KMS-11 (cell line): Measurements from ENCODE around the gene CNNM4.

Source experiments
- H2AFZ ChIP-seq: fragments of 200-600 bp; sonication (generic); 2 replicates; pipeline ENCODE4 v1.6.1; 2016; ENCODE audit warnings: antibody characterized with exemption, mixed run types, low read depth
- H3K27ac ChIP-seq: fragments of 200-600 bp; sonication (generic); 2 replicates; pipeline ENCODE4 v1.6.1; 2016; ENCODE audit warnings: mild to moderate bottlenecking, mixed run types
- H3K27me3 ChIP-seq: fragments of 200-600 bp; sonication (generic); 2 replicates; pipeline ENCODE4 v1.6.1; 2017; ENCODE audit warnings: mild to moderate bottlenecking, low read depth, mixed run types, moderate library complexity; ENCODE audit not compliant: insufficient read depth
- H3K36me3 ChIP-seq: fragments of 200-600 bp; sonication (generic); 2 replicates; pipeline ENCODE4 v1.6.1; 2017; ENCODE audit warnings: mild to moderate bottlenecking, mixed run types; ENCODE audit not compliant: insufficient read depth
- H3K4me1 ChIP-seq: fragments of 200-600 bp; sonication (generic); 2 replicates; pipeline ENCODE4 v1.6.1; 2016; ENCODE audit warnings: mild to moderate bottlenecking, low read depth, mixed run types; ENCODE audit not compliant: poor library complexity, severe bottlenecking
- H3K4me2 ChIP-seq: fragments of 200-600 bp; sonication (generic); 2 replicates; pipeline ENCODE4 v1.7.0; 2016; ENCODE audit warnings: mild to moderate bottlenecking, mixed run types
- H3K4me3 ChIP-seq: fragments of 200-600 bp; sonication (generic); IDR thresholded peaks from 2 replicates; pipeline ENCODE4 v1.6.1; 2017; ENCODE audit warnings: low read depth, low read length, mixed read lengths; ENCODE audit not compliant: insufficient read depth
- H3K79me2 ChIP-seq: fragments of 200-600 bp; sonication (generic); 2 replicates; pipeline ENCODE4 v1.6.1; 2016; ENCODE audit warnings: low read depth, mixed run types; ENCODE audit not compliant: insufficient read depth
- H3K9ac ChIP-seq: fragments of 200-600 bp; sonication (generic); 2 replicates; pipeline ENCODE4 v1.6.1; 2016; ENCODE audit warnings: mild to moderate bottlenecking, mixed run types
- H4K20me1 ChIP-seq: fragments of 200-600 bp; sonication (generic); 2 replicates; pipeline ENCODE4 v1.6.1; 2016; ENCODE audit warnings: mild to moderate bottlenecking, mixed run types; ENCODE audit not compliant: insufficient read depth
- TF ChIP-seq, protein P1 (sequence below): fragments of 200-600 bp; sonication (generic); conservative IDR thresholded peaks from 2 replicates; pipeline ENCODE4 v1.6.1; 2017; ENCODE audit warnings: low read depth, mild to moderate bottlenecking, antibody characterized with exemption, low read length, moderate library complexity, mixed read lengths

Gene CNNM4

DNA sequence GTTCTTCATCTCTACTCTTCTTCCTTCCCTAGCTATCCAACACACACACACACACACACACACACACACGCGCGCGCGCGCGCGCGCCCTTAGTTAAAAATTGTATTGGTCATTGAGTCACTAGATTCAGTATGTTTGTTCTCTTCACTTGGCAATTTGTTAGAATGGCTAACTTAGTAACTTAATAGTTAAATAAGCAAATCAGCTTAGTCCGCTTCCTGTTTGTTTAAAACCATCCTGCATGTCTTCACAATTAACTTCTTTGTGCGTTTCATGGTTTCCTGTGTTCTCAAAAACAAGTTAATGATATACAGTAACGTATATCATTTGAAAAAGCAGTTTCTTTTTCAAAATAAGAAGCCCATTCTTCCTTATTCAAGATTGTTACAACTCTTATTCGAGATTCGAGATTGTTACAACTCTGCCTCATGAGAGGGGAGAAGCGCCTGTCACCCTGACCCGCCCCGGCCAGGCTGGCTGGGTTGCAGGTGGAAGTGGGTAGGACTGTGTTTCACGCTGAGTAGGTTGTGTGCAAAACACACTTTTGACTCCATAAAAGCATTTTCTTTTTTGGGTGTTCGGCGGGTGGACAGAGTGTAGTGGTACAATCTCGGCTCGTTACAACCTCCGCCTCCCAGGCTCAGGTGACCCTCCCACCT lies 45.9 kb downstream of the CNNM4 start:
- Histone ChIP-seq H2AFZ (no peak overlapping the region), H3K9ac (no peak overlapping the region), H3K36me3 (no peaks in the 10 kb centered on the region), H3K4me3 (no peak overlapping the region), H4K20me1 (no peaks in the 10 kb centered on the region), H3K4me2 (no peak overlapping the region), H3K79me2 (no peaks in the 10 kb centered on the region), H3K27ac (no peak overlapping the region), H3K4me1 (no peaks in the 10 kb centered on the region), H3K27me3 (no peaks in the 10 kb centered on the region)
- TF ChIP-seq, protein P1, sequence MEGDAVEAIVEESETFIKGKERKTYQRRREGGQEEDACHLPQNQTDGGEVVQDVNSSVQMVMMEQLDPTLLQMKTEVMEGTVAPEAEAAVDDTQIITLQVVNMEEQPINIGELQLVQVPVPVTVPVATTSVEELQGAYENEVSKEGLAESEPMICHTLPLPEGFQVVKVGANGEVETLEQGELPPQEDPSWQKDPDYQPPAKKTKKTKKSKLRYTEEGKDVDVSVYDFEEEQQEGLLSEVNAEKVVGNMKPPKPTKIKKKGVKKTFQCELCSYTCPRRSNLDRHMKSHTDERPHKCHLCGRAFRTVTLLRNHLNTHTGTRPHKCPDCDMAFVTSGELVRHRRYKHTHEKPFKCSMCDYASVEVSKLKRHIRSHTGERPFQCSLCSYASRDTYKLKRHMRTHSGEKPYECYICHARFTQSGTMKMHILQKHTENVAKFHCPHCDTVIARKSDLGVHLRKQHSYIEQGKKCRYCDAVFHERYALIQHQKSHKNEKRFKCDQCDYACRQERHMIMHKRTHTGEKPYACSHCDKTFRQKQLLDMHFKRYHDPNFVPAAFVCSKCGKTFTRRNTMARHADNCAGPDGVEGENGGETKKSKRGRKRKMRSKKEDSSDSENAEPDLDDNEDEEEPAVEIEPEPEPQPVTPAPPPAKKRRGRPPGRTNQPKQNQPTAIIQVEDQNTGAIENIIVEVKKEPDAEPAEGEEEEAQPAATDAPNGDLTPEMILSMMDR: no peak

DNA sequence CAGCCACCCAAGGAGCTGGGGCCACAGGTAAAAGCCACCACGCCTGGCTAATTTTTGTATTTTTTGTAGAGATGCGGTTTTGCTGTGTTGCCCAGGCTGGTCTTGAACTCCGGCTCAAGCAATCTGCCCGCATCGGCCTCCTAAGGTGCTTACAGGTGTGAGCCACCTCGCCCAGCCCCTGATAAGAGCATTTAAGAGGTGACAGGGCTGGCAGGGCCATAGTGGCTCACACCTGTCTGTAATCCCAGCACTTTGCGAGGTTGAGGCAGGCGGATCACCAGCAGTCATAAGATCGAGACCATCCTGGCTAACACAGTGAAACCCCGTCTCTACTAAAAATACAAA lies 46.4 kb downstream of the CNNM4 start:
- H3K4me3 ChIP-seq: no peak overlapping the region
- H3K4me2 ChIP-seq: no peak overlapping the region
- no peak overlapping the region for H2AFZ ChIP-seq
- TF ChIP-seq, protein P1: no peak
- no peaks in the 10 kb centered on the region for H3K27me3 ChIP-seq
- no peaks in the 10 kb centered on the region for H4K20me1 ChIP-seq
- H3K4me1 ChIP-seq: no peaks in the 10 kb centered on the region
- H3K27ac ChIP-seq: no peak overlapping the region
- H3K36me3 ChIP-seq: no peaks in the 10 kb centered on the region
- H3K9ac ChIP-seq: no peak overlapping the region
- no peaks in the 10 kb centered on the region for H3K79me2 ChIP-seq

DNA sequence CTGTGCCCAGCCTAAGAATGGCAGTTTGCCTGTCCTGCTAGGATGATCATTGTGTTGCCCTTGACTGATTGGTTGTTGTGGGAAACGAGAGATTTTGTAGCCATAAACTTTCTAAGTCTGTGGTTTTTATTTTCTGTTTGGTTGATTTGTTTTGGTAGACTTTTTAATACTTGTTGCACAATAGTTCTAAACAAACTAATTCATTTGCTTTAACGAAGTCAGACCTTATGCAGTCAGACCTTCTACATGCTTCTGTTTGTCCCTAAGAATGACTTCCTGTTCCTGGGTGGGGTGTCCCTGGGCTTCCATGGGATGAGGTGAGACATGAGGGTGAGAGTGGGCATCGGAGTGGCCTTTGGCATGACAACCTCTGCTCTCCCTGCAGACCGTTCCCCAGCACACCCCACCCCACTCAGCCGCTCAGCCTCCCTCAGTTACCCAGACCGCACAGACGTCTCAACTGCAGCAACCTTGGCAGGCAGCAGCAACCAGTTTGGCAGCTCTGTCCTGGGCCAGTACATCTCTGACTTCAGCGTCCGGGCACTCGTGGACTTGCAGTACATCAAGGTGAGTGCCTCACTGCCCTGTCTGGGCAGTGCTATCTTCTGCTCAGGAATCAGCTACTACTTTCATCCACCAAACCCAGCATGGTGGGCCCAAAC lies 47.6 kb downstream of the CNNM4 start:
- Histone ChIP-seq H3K4me3 (no peak overlapping the region), H4K20me1 (no peaks in the 10 kb centered on the region), H3K4me1 (no peaks in the 10 kb centered on the region), H2AFZ (no peak overlapping the region), H3K4me2 (no peak overlapping the region), H3K9ac (no peak overlapping the region), H3K36me3 (no peaks in the 10 kb centered on the region), H3K27ac (no peak overlapping the region), H3K79me2 (no peaks in the 10 kb centered on the region), H3K27me3 (no peaks in the 10 kb centered on the region)
- TF ChIP-seq, protein P1: no peak

DNA sequence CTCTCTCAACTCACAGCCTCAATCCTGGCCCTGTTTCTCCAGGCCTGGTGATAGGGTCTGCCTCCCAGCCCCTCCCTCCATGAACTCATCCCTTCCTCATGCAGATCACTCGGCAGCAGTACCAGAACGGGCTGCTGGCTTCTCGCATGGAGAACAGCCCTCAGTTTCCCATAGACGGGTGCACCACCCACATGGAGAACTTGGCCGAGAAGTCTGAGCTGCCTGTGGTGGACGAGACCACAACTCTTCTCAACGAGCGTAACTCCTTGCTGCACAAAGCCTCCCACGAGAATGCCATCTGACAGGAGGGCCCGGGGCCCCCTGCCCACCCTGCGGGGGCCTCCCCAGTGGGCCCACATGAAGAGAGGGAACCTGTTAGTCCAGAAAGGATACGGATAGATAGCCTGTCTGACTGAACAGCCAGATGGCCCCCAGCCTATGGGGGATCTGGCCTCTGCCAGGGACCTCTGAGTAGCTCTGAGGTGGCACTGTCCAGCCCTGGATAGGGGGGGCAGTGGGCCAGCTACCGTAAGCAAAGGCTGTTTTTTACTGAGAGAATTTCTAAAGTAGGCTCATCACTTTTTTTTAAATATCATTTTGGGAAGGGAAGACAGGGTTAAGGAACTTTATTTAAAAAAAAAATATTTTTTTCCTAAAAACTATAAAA lies 48.6 kb downstream of the CNNM4 start:
- Histone ChIP-seq H3K27me3 (no peaks in the 10 kb centered on the region), H3K27ac (no peak overlapping the region)

More for the DNA sequence above, 48.6 kb downstream of the CNNM4 start:
- no peak overlapping the region for H3K9ac ChIP-seq
- no peaks in the 10 kb centered on the region for H4K20me1 ChIP-seq
- H2AFZ ChIP-seq: no peak overlapping the region
- TF ChIP-seq, protein P1: no peak
- no peak overlapping the region for H3K4me3 ChIP-seq
- H3K4me2 ChIP-seq: no peak overlapping the region
- no peaks in the 10 kb centered on the region for H3K4me1 ChIP-seq
- H3K36me3 ChIP-seq: no peaks in the 10 kb centered on the region
- no peaks in the 10 kb centered on the region for H3K79me2 ChIP-seq
